Measurements from ENCODE around the gene FNDC3B. TPM values are rescaled to one million over a fixed set of nuclear protein-coding genes. Genes with fewer than 3 reads are reported as not detected.

FNDC3B gene
- total and polyA plus RNA-seq, 9 of the 15 experiments (the other 6 are each of a cell fraction or from before 2014, with no cell fraction given): 7.0 to 35.8 (median 16.2) TPM

DNA sequence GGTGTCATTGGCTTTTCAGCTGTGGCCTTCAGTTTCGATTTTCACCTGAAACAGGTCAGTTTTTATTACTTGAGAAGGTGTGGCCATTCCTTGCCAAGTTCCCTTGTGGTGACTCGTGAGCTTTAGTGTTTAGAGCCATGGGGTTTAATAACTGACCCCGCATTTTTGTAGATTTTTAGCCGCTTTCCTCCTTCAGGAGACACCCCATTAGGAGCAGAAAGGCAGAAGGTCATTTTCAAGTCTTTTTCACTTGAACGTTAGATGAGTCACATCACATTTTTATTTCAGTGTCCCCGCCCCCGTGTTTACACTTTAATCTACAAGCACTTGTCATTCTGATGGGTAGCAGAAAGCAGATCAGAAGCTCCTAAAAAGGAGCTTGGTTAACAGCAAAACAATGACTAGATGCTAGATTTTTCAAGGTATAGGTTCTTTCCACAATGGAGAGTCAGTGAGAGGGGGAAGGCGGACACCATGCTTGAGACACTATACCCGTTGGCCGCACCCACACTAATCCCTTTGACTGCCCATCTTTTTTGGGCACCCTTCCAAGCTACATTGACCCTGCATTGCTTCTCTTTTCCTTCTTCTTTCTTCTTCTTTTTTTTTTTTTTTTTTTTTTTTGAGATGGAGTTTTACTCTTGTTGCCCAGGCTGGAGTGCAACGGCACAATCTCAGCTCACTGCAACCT lies 276.2 kb downstream of the FNDC3B start:
- in situ Hi-C loops (cut with MboI): no loop called here
- H3K27ac ChIP-seq (ENCODE audit: extremely low read depth, low read depth, low read length): peak overlapping the region; percentile 47; the same call in 2 of the 3 replicates
- POLR2A ChIA-PET: interaction anchor here (0.9 kb wide), 1 partner anchor 8 kb away, joined by 7 read pairs; no protein-coding TSS in a partner anchor
- CTCF ChIA-PET (ENCODE audit: low intra/inter-chr PET ratio): no interaction called here
- peak; percentile 27 to 38 (median 34) for DNase-seq (ENCODE audit: extremely low read depth in 1 of 4, low spot score in 3 of 4)
- intact Hi-C loops (cut with micrococcal nuclease): no loop called here
- no peak overlapping the region for H3K4me3 ChIP-seq
- H3K4me1 ChIP-seq (replicated peaks in 1 of 2; ENCODE audit: control insufficient read depth in 2 of 2, insufficient read depth in 2 of 2, low read length in 2 of 2): peaks cover 3 to 10% of the 10 kb centered on the region in 2 experiments; a peak in 4 of 5 replicates
- no peak overlapping the region for H2AFZ ChIP-seq (ENCODE audit: low read depth, low read length)
- no peak overlapping the region for H3K4me2 ChIP-seq (ENCODE audit: insufficient read depth, low read length)
- H3K9me3 ChIP-seq (replicated peaks; ENCODE audit: control insufficient read depth, insufficient read depth, low read depth, low read length): no peaks in the 10 kb centered on the region
- TF ChIP-seq THRAP3 (IDR thresholded peaks at IDR 0.05; ENCODE audit: borderline replicate concordance) (no peak), ARID1B (IDR thresholded peaks at IDR 0.05) (0 out of 2 replicates have a peak, but pooled peaks have one; percentile 25), FOSL1 (tag; conservative IDR thresholded peaks at IDR 0.05) (peak; percentile 73), FOXA3 (CRISPR knock-in tag; conservative IDR thresholded peaks at IDR 0.05 in 1 of 2, IDR thresholded peaks at IDR 0.05 in 1 of 2) (0 out of 4 replicates have a peak, but pooled peaks of 1 of the 2 experiments have one; percentile 39), MEIS2 (IDR thresholded peaks at IDR 0.05; ENCODE audit: partially characterized antibody) (peak; percentile 75), RBM14 (IDR thresholded peaks at IDR 0.05; ENCODE audit: borderline replicate concordance, insufficient read depth, low read depth, low read length) (no peak), EGR1 (conservative IDR thresholded peaks at IDR 0.05) (peak; percentile 79), FOS (IDR thresholded peaks at IDR 0.05; ENCODE audit: extremely low read depth, insufficient read length) (peak; percentile 14), FOXK2 (conservative IDR thresholded peaks at IDR 0.05 in 1 of 2, IDR thresholded peaks at IDR 0.05 in 1 of 2; ENCODE audit: low read depth in 2 of 2) (peak; percentile 70 to 78), JUND (IDR thresholded peaks at IDR 0.05; ENCODE audit: borderline replicate concordance, low read depth, low read length) (peak; percentile 51; the same call in 1 of the 2 replicates), JUND (tag; IDR thresholded peaks at IDR 0.05; ENCODE audit: borderline replicate concordance, low read depth, low read length) (peak; percentile 45; the same call in 1 of the 3 replicates), DPF2 (IDR thresholded peaks at IDR 0.05) (peak; percentile 46; the same call in 1 of the 2 replicates), ZNF551 (CRISPR knock-in tag; IDR thresholded peaks at IDR 0.05) (no peak), NFIC (IDR thresholded peaks at IDR 0.05) (peak; percentile 64), SMARCE1 (IDR thresholded peaks at IDR 0.05) (0 out of 2 replicates have a peak, but pooled peaks have one; percentile 35)
- 54% methylated on average over 10 of the region's 11 CpGs for WGBS (ENCODE audit: insufficient coverage, low coverage, missing lambda C conversion rate)
- H3K9ac ChIP-seq (ENCODE audit: insufficient read depth in 1 of 2, low read depth in 2 of 2, low read length in 2 of 2): no peak overlapping the region
- H3K36me3 ChIP-seq (ENCODE audit: control insufficient read depth, insufficient read depth, low read length): peaks cover 64% of the 10 kb centered on the region; the same call in 2 of the 3 replicates
- BruUV-seq (replicated peaks): no TSS peak
- no peaks in the 10 kb centered on the region for H4K20me1 ChIP-seq (replicated peaks; ENCODE audit: control insufficient read depth, insufficient read depth, low read length)
- H3K9me1 ChIP-seq (ENCODE audit: control insufficient read depth, insufficient read depth, low read length): no peaks in the 10 kb centered on the region
- no peak for FAIRE-seq
- H3K79me2 ChIP-seq (ENCODE audit: control insufficient read depth, insufficient read depth, low read length): no peaks in the 10 kb centered on the region
- H3K27me3 ChIP-seq (ENCODE audit: control insufficient read depth in 2 of 2, insufficient read depth in 2 of 2, low read length in 2 of 2): no peaks in the 10 kb centered on the region
- peak; percentile 51 for ATAC-seq
